Choroid plexus epithelial cell (primary cell): ENCODE data around the gene FOXF1.

ENCODE experiments used
- DNase-seq: peaks from one replicate; pipeline ENCODE4 v3.0.0-alpha.2; 2010; ENCODE audit warnings: low read depth
- H3K4me3 ChIP-seq: 2 replicates; pipeline ENCODE4 v1.5.1; 2011; ENCODE audit warnings: low read depth, mild to moderate bottlenecking, control low read depth, low read length, moderate library complexity
- CTCF ChIP-seq: conservative IDR thresholded peaks from 2 replicates; pipeline ENCODE4 v1.5.1; 2011; ENCODE audit warnings: low read depth, mild to moderate bottlenecking, control low read depth, inconsistent platforms, low read length, moderate library complexity

The FOXF1 gene

GRCh38 chr16:86467490-86467889, 42.8 kb upstream of the FOXF1 start:
- TF ChIP-seq CTCF = no peak
- DNase-seq = no peak
- H3K4me3 ChIP-seq = no peak overlapping the region

DNA sequence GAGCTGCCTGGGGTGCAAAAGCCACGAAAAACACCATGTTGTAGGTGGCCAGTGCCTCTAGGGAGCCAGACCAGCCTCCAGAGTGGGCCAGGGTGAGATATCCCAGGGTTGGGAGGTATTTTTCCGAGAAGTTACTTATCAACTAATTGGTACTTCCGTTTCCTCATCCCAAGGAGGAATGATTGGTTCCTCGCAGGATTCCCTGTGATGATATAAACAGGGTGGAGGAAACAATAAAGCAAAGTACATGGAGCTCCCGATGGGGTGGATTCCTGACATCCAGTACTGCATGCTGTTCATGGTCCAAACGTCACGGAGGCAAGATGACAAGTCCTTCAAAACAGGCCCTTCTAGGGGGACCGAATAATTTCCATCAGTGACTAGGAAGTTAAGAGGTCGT, 39.4 kb upstream of the FOXF1 start:
- DNase-seq = no peak
- TF ChIP-seq CTCF = no peak
- H3K4me3 ChIP-seq = no peak overlapping the region

DNA sequence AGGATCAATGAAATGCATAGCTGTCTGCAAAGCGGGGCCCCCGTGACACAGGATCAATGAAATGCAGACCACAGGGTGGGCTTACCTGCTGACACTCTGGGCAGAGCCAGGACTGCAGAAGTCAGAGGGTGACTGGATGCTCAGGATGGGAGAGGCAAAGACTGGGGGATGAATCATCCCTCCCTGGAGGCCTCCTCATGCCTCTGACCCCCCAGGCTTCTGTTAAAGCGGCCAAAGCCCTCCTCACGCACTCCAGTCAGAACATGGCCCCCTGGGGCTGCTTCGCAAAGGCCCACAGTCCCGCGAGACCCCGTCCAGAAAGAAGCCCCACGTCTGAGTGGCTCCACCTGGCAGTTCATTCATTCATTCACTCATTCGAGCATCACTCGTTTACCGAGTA, 38.4 kb upstream of the FOXF1 start:
- TF ChIP-seq CTCF = no peak
- no peak overlapping the region for H3K4me3 ChIP-seq
- DNase-seq = no peak

DNA sequence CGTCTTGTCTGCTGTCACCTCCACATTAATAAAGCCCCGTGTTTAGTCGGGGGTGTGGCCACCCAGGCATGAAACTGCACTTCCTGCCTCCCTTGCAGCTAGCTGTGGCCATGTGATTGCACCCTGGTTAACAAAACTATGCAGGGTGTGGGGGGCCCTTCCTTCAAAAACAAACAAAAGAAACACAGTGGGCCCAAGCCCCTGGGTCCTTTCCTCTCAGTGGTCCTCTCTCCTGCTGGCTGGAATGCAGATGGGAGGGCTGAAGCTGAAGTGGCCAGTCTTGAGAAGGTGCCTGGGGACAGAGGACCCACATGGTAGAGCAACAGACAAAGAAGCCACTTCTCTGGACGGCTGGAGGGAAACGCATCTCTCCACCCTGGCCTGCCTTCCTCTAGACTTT, 38.0 kb upstream of the FOXF1 start:
- no peak for DNase-seq
- H3K4me3 ChIP-seq = no peak overlapping the region
- no peak for TF ChIP-seq CTCF

GRCh38 chr16:86476956-86477534, 33.3 kb upstream of the FOXF1 start:
- no peak for TF ChIP-seq CTCF
- no peak overlapping the region for H3K4me3 ChIP-seq
- DNase-seq = no peak

GRCh38 chr16:86477642-86478041, 32.7 kb upstream of the FOXF1 start:
- H3K4me3 ChIP-seq = no peak overlapping the region
- DNase-seq = peak; percentile 44
- no peak for TF ChIP-seq CTCF

DNA sequence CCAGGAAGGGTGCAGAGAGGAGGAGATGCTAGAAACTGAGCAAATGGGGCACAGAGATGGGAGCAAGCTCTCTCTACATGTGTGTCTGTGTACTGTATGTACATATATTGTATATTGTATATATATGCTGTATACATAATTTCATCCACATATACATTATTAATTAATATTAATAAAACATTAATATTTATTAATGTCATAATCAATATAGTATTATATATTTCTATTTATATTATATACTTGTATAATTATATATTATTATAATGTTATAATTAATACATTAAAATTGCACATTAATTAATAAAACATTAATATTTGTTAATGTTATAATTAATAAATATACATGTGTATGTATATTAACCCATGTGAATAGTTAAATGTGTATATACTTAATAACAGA, 31.5 kb upstream of the FOXF1 start:
- TF ChIP-seq CTCF = no peak
- no peak overlapping the region for H3K4me3 ChIP-seq
- no peak for DNase-seq
